PC-9 (cell line): ENCODE measurements around the gene INPP4A. TPM values are rescaled to one million over a fixed set of nuclear protein-coding genes. Genes with fewer than 3 reads are reported as not detected.

ENCODE experiments used
- BruUV-seq: library from RNA; stranded (reverse); fragments of 400-500 nt; replicated peaks from 2 replicates; lab custom pipeline; 2021; lab: Mats Ljungman, UMichigan
- CTCF ChIA-PET: fragments of 300-600 bp; sonication (Branson Sonifier 250); formaldehyde crosslinking; loops from one replicate; lab custom pipeline; 2022; ENCODE audit warnings: antibody characterized with exemption; lab: Charles Lee
- POLR2A ChIA-PET: fragments of 300-600 bp; sonication (Branson Sonifier 250); formaldehyde crosslinking; loops from one replicate; lab custom pipeline; 2022; ENCODE audit warnings: antibody characterized with exemption; ENCODE audit not compliant: unreplicated experiment; lab: Charles Lee
- DNase-seq, 2 experiments: peaks; one replicate each; pipeline versions ENCODE4 v3.0.0 to v3.0.0-alpha.2; 2015 to 2022; ENCODE audit warnings: mixed read lengths in 1 of 2
- H2AFZ ChIP-seq: fragments of 200-600 bp; sonication (generic); 2 replicates; pipeline ENCODE4 v1.8.1; 2017; ENCODE audit warnings: antibody characterized with exemption
- H3F3A ChIP-seq: fragments of 200-600 bp; sonication (generic); 2 replicates; pipeline ENCODE4 v1.8.1; 2017; ENCODE audit warnings: antibody characterized with exemption, mild to moderate bottlenecking, low read depth; ENCODE audit not compliant: insufficient read depth
- H3K27ac ChIP-seq: fragments of 200-600 bp; sonication (generic); 2 replicates; pipeline ENCODE4 v1.6.1; 2016; ENCODE audit warnings: mixed run types
- H3K27me3 ChIP-seq: fragments of 200-600 bp; sonication (generic); 2 replicates; pipeline ENCODE4 v1.6.1; 2016; ENCODE audit warnings: low read depth, mixed run types; ENCODE audit not compliant: insufficient read depth
- H3K36me3 ChIP-seq: fragments of 200-600 bp; sonication (generic); 2 replicates; pipeline ENCODE4 v1.6.1; 2016; ENCODE audit warnings: low read depth, mixed run types
- H3K4me1 ChIP-seq: fragments of 200-600 bp; sonication (generic); replicated peaks from 2 replicates; pipeline ENCODE4 v1.6.1; 2016; ENCODE audit warnings: mixed run types; ENCODE audit not compliant: insufficient read depth
- H3K4me2 ChIP-seq: fragments of 200-600 bp; sonication (generic); 2 replicates; pipeline ENCODE4 v1.6.1; 2017; ENCODE audit warnings: mixed run types
- H3K4me3 ChIP-seq: fragments of 200-600 bp; sonication (generic); 2 replicates; pipeline ENCODE4 v1.6.1; 2016; ENCODE audit warnings: mixed run types
- H3K79me2 ChIP-seq: fragments of 200-600 bp; sonication (generic); 2 replicates; pipeline ENCODE4 v1.6.1; 2017; ENCODE audit warnings: low read depth, mixed run types
- H3K9me2 ChIP-seq: fragments of 200-600 bp; sonication (generic); 2 replicates; pipeline ENCODE4 v1.8.1; 2017; ENCODE audit warnings: mild to moderate bottlenecking; ENCODE audit not compliant: insufficient read depth
- H3K9me3 ChIP-seq: fragments of 200-600 bp; sonication (generic); 2 replicates; pipeline ENCODE4 v1.8.1; 2016; ENCODE audit warnings: low read depth; ENCODE audit not compliant: insufficient read depth
- H4K20me1 ChIP-seq: fragments of 200-600 bp; sonication (generic); 2 replicates; pipeline ENCODE4 v1.8.1; 2017; ENCODE audit not compliant: insufficient read depth
- CTCF ChIP-seq: fragments of 200-600 bp; sonication (generic); conservative IDR thresholded peaks from 2 replicates; pipeline ENCODE4 v1.6.1; 2017; ENCODE audit warnings: mixed run types, antibody characterized with exemption, mild to moderate bottlenecking, moderate library complexity
- EZH2 ChIP-seq: fragments of 200-600 bp; sonication (generic); IDR thresholded peaks from 2 replicates; pipeline ENCODE4 v1.8.0; 2017; ENCODE audit warnings: antibody characterized with exemption, low read depth
- intact Hi-C: fragments of 100-400 bp; cut with micrococcal nuclease; formaldehyde crosslinking; loops from one replicate; pipeline ENCODE4 v1.10.0; 2022; ENCODE audit not compliant: unreplicated experiment
- total RNA-seq: library from RNA; stranded (reverse); gene quantifications from 2 replicates; pipeline ENCODE4 v1.2.3, GENCODE V29; 2021

The INPP4A gene
- total RNA-seq, 1 experiment from 2014 or later: 52.9 TPM

- ChIA-PET CTCF (no interaction called here), POLR2A (interaction anchor here (0.6 to 0.7 kb wide), 3 partner anchors 9 to 71 kb away, joined by 3 to 20 read pairs (median 3); no protein-coding TSS in a partner anchor)
- no TSS peak for BruUV-seq
- TF ChIP-seq CTCF (no peak), EZH2 (no peak)
- Histone ChIP-seq H3K36me3 (no peaks in the 10 kb centered on the region), H3K4me3 (no peak overlapping the region), H3K27me3 (no peaks in the 10 kb centered on the region), H2AFZ (no peak overlapping the region), H3K27ac (peak overlapping the region; percentile 69), H3K9me3 (no peaks in the 10 kb centered on the region), H3K9me2 (no peaks in the 10 kb centered on the region), H3F3A (no peaks in the 10 kb centered on the region), H3K4me1 (peaks cover 37% of the 10 kb centered on the region), H3K79me2 (0 out of 2 replicates have a peak, but pooled peaks cover 12% of the 10 kb centered on the region), H4K20me1 (no peaks in the 10 kb centered on the region), H3K4me2 (peak overlapping the region; percentile 59)
- intact Hi-C loops: loop anchor here (1.0 to 5.0 kb wide), 2 partner anchors 19 to 45 kb away; no protein-coding TSS in a partner anchor
- peak in 1 of 2 experiments; percentile 87 for DNase-seq
These were observed 58.1 kb downstream of the INPP4A start for GRCh38 chr2:98502556-98503335.

- no peak for DNase-seq
- H3K4me3 ChIP-seq: no peak overlapping the region
- no peak overlapping the region for H3K4me2 ChIP-seq
- no peaks in the 10 kb centered on the region for H4K20me1 ChIP-seq
- ChIA-PET CTCF (no interaction called here), POLR2A (no interaction called here)
- no TSS peak for BruUV-seq
- intact Hi-C loops: loop anchor here (5.0 kb wide), 1 partner anchor 46 kb away; no protein-coding TSS in a partner anchor
- no peaks in the 10 kb centered on the region for H3K9me3 ChIP-seq
- H3K36me3 ChIP-seq: no peaks in the 10 kb centered on the region
- H2AFZ ChIP-seq: no peak overlapping the region
- peaks cover 37% of the 10 kb centered on the region for H3K4me1 ChIP-seq
- H3K79me2 ChIP-seq: 0 out of 2 replicates have a peak, but pooled peaks cover 12% of the 10 kb centered on the region
- no peaks in the 10 kb centered on the region for H3K27me3 ChIP-seq
- no peaks in the 10 kb centered on the region for H3F3A ChIP-seq
- no peaks in the 10 kb centered on the region for H3K9me2 ChIP-seq
- no peak for TF ChIP-seq EZH2
- TF ChIP-seq CTCF: no peak
- H3K27ac ChIP-seq: no peak overlapping the region
These were observed 58.9 kb downstream of the INPP4A start for GRCh38 chr2:98503481-98504105.

GRCh38 chr2:98504381-98505109 is 59.9 kb downstream of the INPP4A start:
- DNase-seq: no peak
- no peaks in the 10 kb centered on the region for H3K9me3 ChIP-seq
- intact Hi-C loops: loop anchor here (5.0 kb wide), 1 partner anchor 47 kb away; no protein-coding TSS in a partner anchor
- no TSS peak for BruUV-seq
- H3K4me2 ChIP-seq: no peak overlapping the region
- no peak overlapping the region for H2AFZ ChIP-seq
- H3F3A ChIP-seq: no peaks in the 10 kb centered on the region
- POLR2A ChIA-PET: no interaction called here
- no peak for TF ChIP-seq EZH2
- TF ChIP-seq CTCF: no peak
- 0 out of 2 replicates have a peak, but pooled peaks cover 12% of the 10 kb centered on the region for H3K79me2 ChIP-seq
- no peaks in the 10 kb centered on the region for H4K20me1 ChIP-seq
- H3K4me3 ChIP-seq: no peak overlapping the region
- CTCF ChIA-PET: no interaction called here
- no peaks in the 10 kb centered on the region for H3K9me2 ChIP-seq
- no peak overlapping the region for H3K27ac ChIP-seq
- no peaks in the 10 kb centered on the region for H3K27me3 ChIP-seq
- no peaks in the 10 kb centered on the region for H3K36me3 ChIP-seq
- H3K4me1 ChIP-seq: peaks cover 37% of the 10 kb centered on the region
